Endothelial cell of umbilical vein (primary cell): ENCODE measurements around the gene JMJD6. TPM values are rescaled to one million over a fixed set of nuclear protein-coding genes. Genes with fewer than 3 reads are reported as not detected.
A peak's percentile ranks its signal among the peaks of the same experiment; 100 is the strongest.

Source experiments
- BruUV-seq: library from RNA; stranded (reverse); fragments of 400-500 nt; replicated peaks from 2 replicates; lab custom pipeline; 2021; lab: Mats Ljungman, UMichigan
- CTCF ChIA-PET: fragments of 300-600, 350-600 bp; sonication (Branson Sonifier 250); formaldehyde crosslinking; loops from one replicate; lab custom pipeline; 2021; ENCODE audit warnings: antibody characterized with exemption, inconsistent platforms; lab: Charles Lee
- POLR2A ChIA-PET: fragments of 300-600, 350-600 bp; sonication (Branson Sonifier 250); formaldehyde crosslinking; loops from one replicate; lab custom pipeline; 2021; ENCODE audit warnings: antibody characterized with exemption, inconsistent platforms; lab: Charles Lee
- DNase-seq: peaks from one replicate; pipeline ENCODE4 v3.0.0-alpha.2; 2011; ENCODE audit warnings: low read depth, low spot score
- FAIRE-seq: peaks from 2 replicates; lab custom pipeline; 2011; peaks lifted over from hg19 to GRCh38; lab: Jason Lieb, UNC
- H2AFZ ChIP-seq: 2 replicates; pipeline ENCODE4 v1.6.0; 2012; ENCODE audit warnings: low read depth, low read length, control low read depth, inconsistent platforms
- H3K27ac ChIP-seq: 2 replicates; pipeline ENCODE4 v1.5.1; 2011; ENCODE audit warnings: low read depth, mild to moderate bottlenecking, control low read depth, low read length, moderate library complexity; ENCODE audit not compliant: insufficient read depth
- H3K27me3 ChIP-seq, 2 experiments: 2 replicates each; pipeline versions ENCODE4 v1.6.0 to v1.6.1; 2011; ENCODE audit warnings: low read length in 2 of 2, mixed read lengths in 1 of 2; ENCODE audit not compliant: control insufficient read depth in 2 of 2, insufficient read depth in 2 of 2
- H3K36me3 ChIP-seq, 2 experiments: 2 replicates in 1 of 2; 3 replicates in 1 of 2; pipeline ENCODE4 v1.5.1; 2011; ENCODE audit warnings: low read length in 2 of 2, mild to moderate bottlenecking in 1 of 2, moderate library complexity in 1 of 2; ENCODE audit not compliant: control insufficient read depth in 2 of 2, insufficient read depth in 2 of 2; ENCODE audit errors: extremely low read depth in 1 of 2
- H3K4me1 ChIP-seq: 3 replicates; pipeline ENCODE4 v1.5.1; 2011; ENCODE audit warnings: mild to moderate bottlenecking, low read length; ENCODE audit not compliant: control insufficient read depth, insufficient read depth; ENCODE audit errors: extremely low read depth
- H3K4me2 ChIP-seq: 2 replicates; pipeline ENCODE4 v1.6.1; 2011; ENCODE audit warnings: low read length, control low read depth, mixed read lengths; ENCODE audit not compliant: insufficient read depth
- H3K4me3 ChIP-seq, 3 experiments: fragments of 200-600 bp in 1 of 3; sonication (generic), shearing (Covaris generic) in 1 of 3; replicated peaks in 1 of 3; 2 replicates each; pipeline ENCODE4 v1.5.1; 2011 to 2016; ENCODE audit warnings: control low read depth in 3 of 3, low read length in 3 of 3, mild to moderate bottlenecking in 2 of 3, inconsistent platforms in 1 of 3, low read depth in 1 of 3, moderate library complexity in 1 of 3; ENCODE audit not compliant: insufficient read depth in 1 of 3
- H3K79me2 ChIP-seq: 2 replicates; pipeline ENCODE4 v1.6.0; 2012; ENCODE audit warnings: low read length, inconsistent platforms; ENCODE audit not compliant: control insufficient read depth, insufficient read depth
- H3K9ac ChIP-seq: replicated peaks from 2 replicates; pipeline ENCODE3; 2011; ENCODE audit warnings: low read length, control low read depth; ENCODE audit not compliant: insufficient read depth; ENCODE audit errors: extremely low read depth
- H3K9me1 ChIP-seq: replicated peaks from 3 replicates; pipeline ENCODE4 v1.6.0; 2011; ENCODE audit warnings: mild to moderate bottlenecking, low read length; ENCODE audit not compliant: control insufficient read depth, insufficient read depth; ENCODE audit errors: extremely low read depth
- H3K9me3 ChIP-seq: replicated peaks from 2 replicates; pipeline ENCODE4 v1.5.1; 2012; ENCODE audit warnings: low read length, inconsistent platforms; ENCODE audit not compliant: control insufficient read depth, insufficient read depth
- H4K20me1 ChIP-seq: replicated peaks from 2 replicates; pipeline ENCODE3; 2011; ENCODE audit warnings: mild to moderate bottlenecking, low read length; ENCODE audit not compliant: control insufficient read depth, insufficient read depth; ENCODE audit errors: extremely low read depth
- EZH2 ChIP-seq: IDR thresholded peaks from 2 replicates; pipeline ENCODE4 v1.6.1; 2012; ENCODE audit warnings: borderline replicate concordance, low read depth, mild to moderate bottlenecking, moderate library complexity, low read length, inconsistent platforms; ENCODE audit not compliant: severe bottlenecking
- FOS ChIP-seq: IDR thresholded peaks from 2 replicates; pipeline ENCODE4 v1.6.1; 2011; ENCODE audit warnings: mild to moderate bottlenecking, low read length, moderate library complexity, borderline replicate concordance; ENCODE audit not compliant: insufficient read depth
- GATA2 ChIP-seq: IDR thresholded peaks from 2 replicates; pipeline ENCODE4 v1.7.0; 2011; ENCODE audit warnings: low read depth, mild to moderate bottlenecking, moderate library complexity, mixed read lengths, low read length; ENCODE audit not compliant: insufficient read length, insufficient read depth
- JUN ChIP-seq: IDR thresholded peaks from 2 replicates; pipeline ENCODE4 v1.6.1; 2011; ENCODE audit warnings: borderline replicate concordance, low read depth; ENCODE audit not compliant: insufficient read length, insufficient read depth
- MYC ChIP-seq: IDR thresholded peaks from one replicate; pipeline ENCODE4 v1.6.1; 2011; ENCODE audit warnings: mild to moderate bottlenecking, low read depth, low read length
- POLR2A ChIP-seq: IDR thresholded peaks from 2 replicates; pipeline ENCODE4 v1.6.1; 2012; ENCODE audit warnings: low read depth, mild to moderate bottlenecking, control low read depth, low read length
- POLR2AphosphoS5 ChIP-seq: IDR thresholded peaks from 2 replicates; pipeline ENCODE4 v1.6.1; 2012; ENCODE audit warnings: low read depth, mild to moderate bottlenecking, control low read depth, low read length, moderate library complexity; ENCODE audit not compliant: insufficient read depth
- dilution Hi-C: fragments of 300-500 bp; cut with MboI; formaldehyde crosslinking; loops from one replicate; pipeline ENCODE4 v1.15.0; 2019; ENCODE audit warnings: low sequenced_read_pairs; ENCODE audit not compliant: extremely low pct_ligation_motif_present
- intact Hi-C: fragments of 100-400 bp; cut with micrococcal nuclease; formaldehyde crosslinking; loops from one replicate; pipeline ENCODE4 v1.10.0; 2022
- polyA plus RNA-seq, 4 experiments: library from polyadenylated mRNA; depleted of rRNA in 3 of 4; stranded (reverse) in 3 of 4; unstranded in 1 of 4; fragments of >200 nt; gene quantifications; 2 replicates each; pipeline versions ENCODE4 v1.2.1 to v1.2.3, GENCODE V29; 2011 to 2012; ENCODE audit warnings: missing spikeins in 1 of 4
- total RNA-seq: library from RNA; stranded (reverse); gene quantifications from 2 replicates; pipeline ENCODE4 v1.2.3, GENCODE V29; 2021
- TF ChIP-seq, protein P1 (sequence below), 2 donors: IDR thresholded peaks; 1 replicate in 1 of 2; 2 replicates in 1 of 2; pipeline ENCODE4 v1.5.1; 2011; ENCODE audit warnings: low read length in 2 of 2, mild to moderate bottlenecking in 2 of 2, moderate library complexity in 2 of 2, control low read depth in 1 of 2, inconsistent platforms in 1 of 2, low read depth in 1 of 2; ENCODE audit not compliant: insufficient read depth in 1 of 2; ENCODE audit errors: extremely low read depth in 1 of 2
- TF ChIP-seq, protein P2 (sequence below): IDR thresholded peaks from 2 replicates; pipeline ENCODE4 v1.6.1; 2011; ENCODE audit not compliant: insufficient read depth, insufficient read length

The JMJD6 gene
- total and polyA plus RNA-seq, 2 donors (not counting 3 experiments of a cell fraction or from before 2014, with no cell fraction given): 19.8 to 36.6 TPM

DNA sequence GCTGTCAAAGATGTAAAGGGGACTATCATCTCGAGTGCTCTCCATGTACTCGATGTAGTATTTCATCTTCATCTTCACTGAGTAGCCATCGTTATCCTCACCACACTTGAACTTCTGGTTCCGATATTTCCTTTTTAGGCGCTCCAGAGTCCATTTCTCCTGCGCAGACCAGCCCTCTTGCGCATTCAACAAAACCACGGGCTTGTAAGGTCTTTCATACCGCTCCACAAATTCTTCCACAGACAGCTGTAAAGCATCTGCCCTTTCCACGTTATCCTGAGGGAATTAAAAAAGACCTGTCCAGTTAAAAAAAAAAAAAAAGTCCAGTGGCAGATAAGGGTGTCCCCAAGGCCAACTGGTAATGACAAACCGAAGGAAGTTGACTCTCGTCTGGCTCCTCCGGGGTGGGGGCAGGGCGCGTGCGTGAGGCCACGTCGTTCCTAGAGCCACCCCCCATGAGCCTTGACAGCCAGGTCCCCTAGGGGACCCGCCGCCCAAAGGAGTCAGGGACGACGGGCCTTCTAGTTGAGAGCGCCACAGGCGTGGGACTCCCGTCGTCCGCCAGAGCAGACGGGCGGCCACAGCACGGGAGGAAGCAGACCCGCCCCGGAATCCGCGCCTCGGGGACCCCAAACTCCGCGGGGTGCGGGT lies 701 bp downstream of the JMJD6 start:
- Histone ChIP-seq H2AFZ (peak overlapping the region; percentile 56), H3K79me2 (peaks cover 61% of the 10 kb centered on the region), H3K9me1 (no peaks in the 10 kb centered on the region), H3K9me3 (no peaks in the 10 kb centered on the region), H3K4me2 (peak overlapping the region; percentile 71), H3K4me3 (peak overlapping the region; percentile 66 to 99 (median 90)), H3K9ac (peak overlapping the region; percentile 90), H4K20me1 (no peaks in the 10 kb centered on the region), H3K27ac (peak overlapping the region; percentile 72), H3K4me1 (peaks cover 18% of the 10 kb centered on the region), H3K27me3 (no peaks in the 10 kb centered on the region), H3K36me3 (peaks cover 11 to 20% of the 10 kb centered on the region in 2 experiments)
- TF ChIP-seq EZH2 (no peak), GATA2 (no peak), MYC (no peak), POLR2A (no peak), POLR2AphosphoS5 (no peak), JUN (no peak), FOS (no peak)
- TF ChIP-seq, protein P1, sequence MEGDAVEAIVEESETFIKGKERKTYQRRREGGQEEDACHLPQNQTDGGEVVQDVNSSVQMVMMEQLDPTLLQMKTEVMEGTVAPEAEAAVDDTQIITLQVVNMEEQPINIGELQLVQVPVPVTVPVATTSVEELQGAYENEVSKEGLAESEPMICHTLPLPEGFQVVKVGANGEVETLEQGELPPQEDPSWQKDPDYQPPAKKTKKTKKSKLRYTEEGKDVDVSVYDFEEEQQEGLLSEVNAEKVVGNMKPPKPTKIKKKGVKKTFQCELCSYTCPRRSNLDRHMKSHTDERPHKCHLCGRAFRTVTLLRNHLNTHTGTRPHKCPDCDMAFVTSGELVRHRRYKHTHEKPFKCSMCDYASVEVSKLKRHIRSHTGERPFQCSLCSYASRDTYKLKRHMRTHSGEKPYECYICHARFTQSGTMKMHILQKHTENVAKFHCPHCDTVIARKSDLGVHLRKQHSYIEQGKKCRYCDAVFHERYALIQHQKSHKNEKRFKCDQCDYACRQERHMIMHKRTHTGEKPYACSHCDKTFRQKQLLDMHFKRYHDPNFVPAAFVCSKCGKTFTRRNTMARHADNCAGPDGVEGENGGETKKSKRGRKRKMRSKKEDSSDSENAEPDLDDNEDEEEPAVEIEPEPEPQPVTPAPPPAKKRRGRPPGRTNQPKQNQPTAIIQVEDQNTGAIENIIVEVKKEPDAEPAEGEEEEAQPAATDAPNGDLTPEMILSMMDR (IDR thresholded peaks at IDR 0.05; ENCODE audit: extremely low read depth in 1 of 2, insufficient read depth in 1 of 2, low read depth in 1 of 2, low read length in 2 of 2): no peak
- TF ChIP-seq, protein P2, sequence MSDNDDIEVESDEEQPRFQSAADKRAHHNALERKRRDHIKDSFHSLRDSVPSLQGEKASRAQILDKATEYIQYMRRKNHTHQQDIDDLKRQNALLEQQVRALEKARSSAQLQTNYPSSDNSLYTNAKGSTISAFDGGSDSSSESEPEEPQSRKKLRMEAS: no peak
- peak; percentile 59 for DNase-seq
- intact Hi-C loops: loop anchor here (1.0 kb wide), 2 partner anchors 12 to 14 kb away; partner anchors contain the start of gene SRSF2
- dilution Hi-C loops: no loop called here
- BruUV-seq: no TSS peak
- FAIRE-seq: no peak
- ChIA-PET POLR2A (interaction anchor here (0.7 to 1.0 kb wide), 3 partner anchors 10 to 12 kb away, joined by 3 to 6 read pairs (median 4); partner anchors contain the start of gene MFSD11), CTCF (interaction anchor here (0.7 to 3.2 kb wide), 7 partner anchors 11 to 502 kb away, joined by 3 to 22 read pairs (median 4); partner anchors contain the start of genes MFSD11 and SRSF2)
